Measurements from ENCODE around the gene PDCD1. TPM values are rescaled to one million over a fixed set of nuclear protein-coding genes. Genes with fewer than 3 reads are reported as not detected.

Gene PDCD1
- total RNA-seq, 1 experiment from 2014 or later: 0.22 TPM

DNA sequence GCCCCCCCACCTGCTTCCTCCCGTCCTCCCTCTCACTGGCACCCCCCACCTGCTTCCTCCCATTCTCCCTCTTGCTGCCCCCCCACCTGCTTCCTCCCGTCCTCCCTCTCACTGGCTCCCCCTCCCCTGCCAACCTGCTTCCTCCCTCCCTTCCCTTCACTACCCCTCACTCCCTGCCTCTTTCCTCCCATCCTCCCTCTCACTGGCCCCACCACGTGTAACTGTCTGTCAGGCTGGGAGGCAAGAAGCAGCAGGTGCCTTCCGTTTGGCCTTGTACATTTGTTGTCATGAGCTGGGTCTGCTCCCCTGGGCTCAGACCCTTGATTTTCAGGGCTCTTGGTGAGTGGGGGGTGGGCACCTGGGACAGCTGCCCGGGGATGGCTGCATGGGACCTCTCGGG is 29.9 kb upstream of the PDCD1 start:
- BruUV-seq (replicated peaks): no TSS peak
- Histone ChIP-seq H3K27me3 (ENCODE audit: insufficient read depth, low read length) (no peaks in the 10 kb centered on the region), H3K4me1 (ENCODE audit: control insufficient read depth in 1 of 2, insufficient read depth in 2 of 2, low read length in 2 of 2) (peaks cover 0 to 6% of the 10 kb centered on the region in 2 experiments; a peak in 1 of 4 replicates), H3K79me2 (ENCODE audit: insufficient read depth, low read length) (no peaks in the 10 kb centered on the region), H3K36me3 (ENCODE audit: control insufficient read depth in 1 of 2, insufficient read depth in 2 of 2, low read length in 2 of 2) (no peaks in the 10 kb centered on the region), H3K4me3 (replicated peaks in 1 of 2; ENCODE audit: low read depth in 1 of 2, low read length in 2 of 2) (no peak overlapping the region), H3K9me3 (ENCODE audit: control insufficient read depth in 1 of 2, insufficient read depth in 1 of 2, low read depth in 1 of 2, low read length in 2 of 2) (no peaks in the 10 kb centered on the region), H3K27ac (ENCODE audit: low read depth, low read length) (no peak overlapping the region), H3K4me2 (ENCODE audit: low read length) (no peak overlapping the region), H3K9me2 (ENCODE audit: insufficient read depth) (no peaks in the 10 kb centered on the region), H3K9ac (ENCODE audit: low read length) (no peak overlapping the region), H2AFZ (ENCODE audit: low read depth, low read length, poor library complexity, severe bottlenecking) (no peak overlapping the region), H4K20me1 (ENCODE audit: insufficient read depth) (no peaks in the 10 kb centered on the region)
- intact Hi-C loops (cut with micrococcal nuclease): loop anchor here (10.0 kb wide), 1 partner anchor 334 kb away; the partner anchor contains the start of gene BOK
- ChIA-PET POLR2A (no interaction called here), CTCF (no interaction called here), RAD21 (ENCODE audit: low non-redundant PET in 1 of 2, low total read pairs in 2 of 2, uncharacterized antibody in 2 of 2, unreplicated experiment in 2 of 2) (no interaction called here)
- TF ChIP-seq TCF7L2 (IDR thresholded peaks at IDR 0.05; ENCODE audit: borderline replicate concordance, extremely low read depth, insufficient read depth, insufficient read length) (no peak), FOSL1 (IDR thresholded peaks at IDR 0.05; ENCODE audit: low read depth) (no peak), EZH2phosphoT487 (IDR thresholded peaks at IDR 0.05; ENCODE audit: borderline replicate concordance) (no peak), SIN3A (IDR thresholded peaks at IDR 0.05; ENCODE audit: low read depth) (no peak), EGR1 (IDR thresholded peaks at IDR 0.05; ENCODE audit: low read depth) (no peak), SRF (IDR thresholded peaks at IDR 0.05; ENCODE audit: low read depth) (no peak), JUND (IDR thresholded peaks at IDR 0.05) (no peak), EZH2 (IDR thresholded peaks at IDR 0.05) (no peak), YY1 (IDR thresholded peaks at IDR 0.05; ENCODE audit: extremely low read depth, insufficient replicate concordance, low read depth, low read length) (no peak), CBX3 (IDR thresholded peaks at IDR 0.05; ENCODE audit: low read depth) (no peak), RAD21 (IDR thresholded peaks at IDR 0.05; ENCODE audit: low read depth) (no peak), POLR2A (IDR thresholded peaks at IDR 0.05; ENCODE audit: borderline replicate concordance, extremely low read depth, insufficient read depth, insufficient read length) (no peak), ELF1 (IDR thresholded peaks at IDR 0.05; ENCODE audit: borderline replicate concordance, low read depth) (no peak), ZFX (IDR thresholded peaks at IDR 0.05) (no peak), POLR2AphosphoS5 (IDR thresholded peaks at IDR 0.05; ENCODE audit: low read depth, low read length) (no peak), CEBPB (IDR thresholded peaks at IDR 0.05; ENCODE audit: low read depth) (no peak), SP1 (IDR thresholded peaks at IDR 0.05; ENCODE audit: low read depth) (no peak)
- TF ChIP-seq, protein P1, sequence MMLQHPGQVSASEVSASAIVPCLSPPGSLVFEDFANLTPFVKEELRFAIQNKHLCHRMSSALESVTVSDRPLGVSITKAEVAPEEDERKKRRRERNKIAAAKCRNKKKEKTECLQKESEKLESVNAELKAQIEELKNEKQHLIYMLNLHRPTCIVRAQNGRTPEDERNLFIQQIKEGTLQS (IDR thresholded peaks at IDR 0.05): no peak
- TF ChIP-seq, protein P2, sequence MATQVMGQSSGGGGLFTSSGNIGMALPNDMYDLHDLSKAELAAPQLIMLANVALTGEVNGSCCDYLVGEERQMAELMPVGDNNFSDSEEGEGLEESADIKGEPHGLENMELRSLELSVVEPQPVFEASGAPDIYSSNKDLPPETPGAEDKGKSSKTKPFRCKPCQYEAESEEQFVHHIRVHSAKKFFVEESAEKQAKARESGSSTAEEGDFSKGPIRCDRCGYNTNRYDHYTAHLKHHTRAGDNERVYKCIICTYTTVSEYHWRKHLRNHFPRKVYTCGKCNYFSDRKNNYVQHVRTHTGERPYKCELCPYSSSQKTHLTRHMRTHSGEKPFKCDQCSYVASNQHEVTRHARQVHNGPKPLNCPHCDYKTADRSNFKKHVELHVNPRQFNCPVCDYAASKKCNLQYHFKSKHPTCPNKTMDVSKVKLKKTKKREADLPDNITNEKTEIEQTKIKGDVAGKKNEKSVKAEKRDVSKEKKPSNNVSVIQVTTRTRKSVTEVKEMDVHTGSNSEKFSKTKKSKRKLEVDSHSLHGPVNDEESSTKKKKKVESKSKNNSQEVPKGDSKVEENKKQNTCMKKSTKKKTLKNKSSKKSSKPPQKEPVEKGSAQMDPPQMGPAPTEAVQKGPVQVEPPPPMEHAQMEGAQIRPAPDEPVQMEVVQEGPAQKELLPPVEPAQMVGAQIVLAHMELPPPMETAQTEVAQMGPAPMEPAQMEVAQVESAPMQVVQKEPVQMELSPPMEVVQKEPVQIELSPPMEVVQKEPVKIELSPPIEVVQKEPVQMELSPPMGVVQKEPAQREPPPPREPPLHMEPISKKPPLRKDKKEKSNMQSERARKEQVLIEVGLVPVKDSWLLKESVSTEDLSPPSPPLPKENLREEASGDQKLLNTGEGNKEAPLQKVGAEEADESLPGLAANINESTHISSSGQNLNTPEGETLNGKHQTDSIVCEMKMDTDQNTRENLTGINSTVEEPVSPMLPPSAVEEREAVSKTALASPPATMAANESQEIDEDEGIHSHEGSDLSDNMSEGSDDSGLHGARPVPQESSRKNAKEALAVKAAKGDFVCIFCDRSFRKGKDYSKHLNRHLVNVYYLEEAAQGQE (IDR thresholded peaks at IDR 0.05; ENCODE audit: low read depth): no peak
- DNase-seq (ENCODE audit: low read depth, low spot score) (no peak), ATAC-seq (no peak)

Measured in HCT116 (cell line).